HepG2 (cell line): ENCODE measurements around the gene BLMH. TPM values are rescaled to one million over a fixed set of nuclear protein-coding genes. Genes with fewer than 3 reads are reported as not detected.

ENCODE experiments used
- ATAC-seq: fragments of 200-7000 bp; cut with Tn5 transposase; 3 replicates; pipeline ENCODE4 v1.9.1; 2020; ENCODE audit warnings: mild to moderate bottlenecking, moderate library complexity
- BruUV-seq: library from RNA; stranded (reverse); fragments of 400-500 nt; replicated peaks from 2 replicates; lab custom pipeline; 2021; lab: Mats Ljungman, UMichigan
- CTCF ChIA-PET: fragments of 300-600 bp; formaldehyde crosslinking; extraction: SDS; loops from one replicate; lab custom pipeline; 2021; ENCODE audit warnings: low total read pairs, inconsistent platforms, low intra/inter-chr PET ratio; lab: Yijun Ruan, JAX
- POLR2A ChIA-PET: fragments of 350-600 bp; sonication (Branson Sonifier 250); formaldehyde crosslinking; loops from one replicate; lab custom pipeline; 2020; ENCODE audit warnings: antibody characterized with exemption, inconsistent platforms; lab: Yijun Ruan, JAX
- DNase-seq: peaks from one replicate; pipeline ENCODE4 v3.0.0-alpha.2; 2015; ENCODE audit warnings: low spot score
- FAIRE-seq: peaks from 3 replicates; lab custom pipeline; 2011; peaks lifted over from hg19 to GRCh38; lab: Jason Lieb, UNC
- H2AFZ ChIP-seq: one replicate; pipeline ENCODE4 v1.6.1; 2011; ENCODE audit warnings: low read length, inconsistent platforms
- H3K27ac ChIP-seq: fragments of 300-600 bp; 3 replicates; pipeline ENCODE4 v1.8.0; 2011; ENCODE audit warnings: mixed run types, mild to moderate bottlenecking, mixed read lengths, low read length, inconsistent platforms; ENCODE audit not compliant: insufficient read depth; ENCODE audit errors: extremely low read length
- H3K27me3 ChIP-seq, 2 experiments: fragments of 200-600 bp in 1 of 2; 2 replicates in 1 of 2; 3 replicates in 1 of 2; pipeline versions ENCODE4 v1.6.0 to v1.8.0; 2011; ENCODE audit warnings: low read length in 2 of 2, mild to moderate bottlenecking in 2 of 2, moderate library complexity in 2 of 2, inconsistent platforms in 1 of 2; ENCODE audit not compliant: insufficient read depth in 2 of 2, control insufficient read depth in 1 of 2
- H3K36me3 ChIP-seq, 2 experiments: fragments of 200-600 bp in 1 of 2; replicated peaks in 1 of 2; 2 replicates in 1 of 2; 3 replicates in 1 of 2; pipeline versions ENCODE4 v1.5.1 to v1.8.0; 2011; ENCODE audit warnings: low read length in 2 of 2, inconsistent platforms in 1 of 2; ENCODE audit not compliant: insufficient read depth in 2 of 2, control insufficient read depth in 1 of 2
- H3K4me1 ChIP-seq: 2 replicates; pipeline ENCODE4 v1.5.1; 2012; ENCODE audit warnings: low read length, inconsistent platforms; ENCODE audit not compliant: insufficient read depth
- H3K4me2 ChIP-seq: 2 replicates; pipeline ENCODE4 v1.6.0; 2011; ENCODE audit warnings: low read depth, low read length, inconsistent platforms
- H3K4me3 ChIP-seq, 3 experiments: fragments of 200-600 bp in 1 of 3; sonication (generic), shearing (Covaris generic) in 1 of 3; replicated peaks in 1 of 3; 2 replicates each; pipeline ENCODE4 v1.5.1; 2011 to 2016; ENCODE audit warnings: low read length in 3 of 3, inconsistent platforms in 2 of 3, low read depth in 2 of 3, mild to moderate bottlenecking in 2 of 3, control low read depth in 1 of 3, mixed read lengths in 1 of 3; ENCODE audit not compliant: insufficient read depth in 1 of 3
- H3K79me2 ChIP-seq: one replicate; pipeline ENCODE4 v1.6.1; 2011; ENCODE audit warnings: low read length, inconsistent platforms; ENCODE audit not compliant: insufficient read depth
- H3K9ac ChIP-seq: 2 replicates; pipeline ENCODE4 v1.6.0; 2011; ENCODE audit warnings: mild to moderate bottlenecking, low read depth, low read length, inconsistent platforms; ENCODE audit not compliant: insufficient read depth
- H3K9me3 ChIP-seq: 2 replicates; pipeline ENCODE4 v1.5.1; 2012; ENCODE audit warnings: mild to moderate bottlenecking, low read length
- H4K20me1 ChIP-seq: 2 replicates; pipeline ENCODE4 v1.6.0; 2011; ENCODE audit warnings: inconsistent platforms, mild to moderate bottlenecking, low read length, moderate library complexity; ENCODE audit not compliant: insufficient read depth
- ARNT ChIP-seq: fragments of 450-650 bp; IDR thresholded peaks from 2 replicates; pipeline ENCODE4 v1.6.1; 2017
- JARID2 ChIP-seq: sonication (generic); formaldehyde crosslinking; IDR thresholded peaks from 2 replicates; pipeline ENCODE4 v1.8.1; 2023; ENCODE audit warnings: missing genetic modification reagents, inconsistent platforms; ENCODE audit not compliant: insufficient replicate concordance
- KDM3A ChIP-seq: IDR thresholded peaks from 2 replicates; pipeline ENCODE4 v1.6.1; 2018; ENCODE audit warnings: low read depth, missing compliant biosample characterization
- LCORL ChIP-seq, 2 experiments: fragments of 450-650 bp in 1 of 2; sonication (generic) in 1 of 2; formaldehyde crosslinking in 1 of 2; IDR thresholded peaks; 2 replicates each; pipeline versions ENCODE4 v1.5.0 to v1.6.1; 2017 to 2020; ENCODE audit warnings: antibody characterized with exemption in 1 of 2, missing genetic modification reagents in 1 of 2
- NBN ChIP-seq: fragments of 450-650 bp; conservative IDR thresholded peaks from 2 replicates; pipeline ENCODE4 v1.6.1; 2017
- PHF20 ChIP-seq: sonication (generic); formaldehyde crosslinking; IDR thresholded peaks from 2 replicates; pipeline ENCODE4 v1.5.0; 2020; ENCODE audit warnings: mild to moderate bottlenecking, missing genetic modification reagents
- PRDM4 ChIP-seq: sonication (generic); formaldehyde crosslinking; IDR thresholded peaks from 2 replicates; pipeline ENCODE4 v1.9.0; 2021; ENCODE audit warnings: missing genetic modification reagents, borderline replicate concordance
- REL ChIP-seq: sonication (generic); formaldehyde crosslinking; conservative IDR thresholded peaks from 2 replicates; pipeline ENCODE4 v1.8.0; 2022; ENCODE audit warnings: mild to moderate bottlenecking, missing genetic modification reagents, moderate library complexity
- TAF15 ChIP-seq: fragments of 200-400 bp; formaldehyde crosslinking; IDR thresholded peaks from one replicate; pipeline ENCODE4 v1.6.1; 2018; ENCODE audit warnings: mild to moderate bottlenecking, low read depth, low read length; ENCODE audit not compliant: poor library complexity, severe bottlenecking
- ZNF329 ChIP-seq: sonication (generic); formaldehyde crosslinking; IDR thresholded peaks from 2 replicates; pipeline ENCODE4 v1.9.0; 2021; ENCODE audit warnings: low read depth, mild to moderate bottlenecking, missing genetic modification reagents
- ZNF615 ChIP-seq: sonication (generic); formaldehyde crosslinking; IDR thresholded peaks from 2 replicates; pipeline ENCODE4 v1.5.0; 2020; ENCODE audit warnings: mild to moderate bottlenecking, missing genetic modification reagents, borderline replicate concordance
- ZNF800 ChIP-seq: sonication (generic); formaldehyde crosslinking; IDR thresholded peaks from 2 replicates; pipeline ENCODE4 v1.4.0; 2020; ENCODE audit warnings: missing genetic modification reagents
- WGBS: methylation state at CpG from one replicate; pipeline ENCODE4 v1.1.6; 2017; ENCODE audit warnings: low lambda C conversion rate; 5-methylcytosine and 5-hydroxymethylcytosine counted together
- in situ Hi-C: cut with HindIII; loops from 2 replicates; pipeline ENCODE4 v1.10.0; 2017; ENCODE audit warnings: low pct_unique_long_range_greater_than_20kb; ENCODE audit not compliant: extremely low pct_ligation_motif_present
- intact Hi-C: fragments of 100-400 bp; cut with micrococcal nuclease; formaldehyde crosslinking; loops from one replicate; pipeline ENCODE4 v1.10.0; 2022; ENCODE audit not compliant: unreplicated experiment
- polyA plus RNA-seq, 8 experiments: library from polyadenylated mRNA; depleted of rRNA in 3 of 8; stranded (reverse) in 7 of 8; unstranded in 1 of 8; fragments of >200 nt; fragmentation: Illumina TruSeq in 4 of 8; extraction: Trizol in 4 of 8; gene quantifications; 2 replicates each; pipeline versions ENCODE4 v1.2.1 to v1.2.3, GENCODE V29; 2011 to 2016; ENCODE audit warnings: low read depth in 4 of 8, missing spikeins in 1 of 8, mixed read lengths in 1 of 8; ENCODE audit not compliant: insufficient read depth in 1 of 8
- total RNA-seq, 5 experiments: library from RNA; depleted of rRNA; stranded (reverse); fragments of >200 nt; fragmentation: Illumina TruSeq; extraction: Trizol; gene quantifications; 2 replicates each; pipeline ENCODE4 v1.2.3, GENCODE V29; 2016; ENCODE audit warnings: low read depth in 1 of 5
- TF ChIP-seq, protein P1 (sequence below): sonication (generic); formaldehyde crosslinking; conservative IDR thresholded peaks from 2 replicates; pipeline ENCODE4 v1.4.0; 2020; ENCODE audit warnings: mild to moderate bottlenecking, missing genetic modification reagents, moderate library complexity
- TF ChIP-seq, protein P2 (sequence below): sonication (generic); formaldehyde crosslinking; IDR thresholded peaks from 2 replicates; pipeline ENCODE4 v1.5.1; 2020; ENCODE audit warnings: mild to moderate bottlenecking, moderate library complexity, missing genetic modification reagents

BLMH gene
- total and polyA plus RNA-seq, 2 of the 13 experiments (the other 11 are each of a cell fraction or from before 2014, with no cell fraction given): 12.1 to 41.0 TPM

- no peak for ATAC-seq
- Histone ChIP-seq H3K4me3 (no peak overlapping the region), H3K36me3 (no peaks in the 10 kb centered on the region), H3K4me1 (no peaks in the 10 kb centered on the region), H4K20me1 (no peaks in the 10 kb centered on the region), H3K27ac (no peak overlapping the region), H3K27me3 (no peaks in the 10 kb centered on the region), H3K9me3 (peaks cover 8% of the 10 kb centered on the region; the same call in 1 of the 2 replicates), H3K79me2 (no peaks in the 10 kb centered on the region), H2AFZ (no peak overlapping the region), H3K4me2 (no peak overlapping the region), H3K9ac (no peak overlapping the region)
- no TSS peak for BruUV-seq
- intact Hi-C loops (no loop called here), in situ Hi-C loops (no loop called here)
- no peak for DNase-seq
- CTCF ChIA-PET: no interaction called here
- FAIRE-seq: no peak
- 65% methylated on average over 3 of the region's 3 CpGs for WGBS
- POLR2A ChIA-PET: no interaction called here
- TF ChIP-seq TAF15: no peak
- no peak for TF ChIP-seq PHF20 (CRISPR knock-in tag)
- TF ChIP-seq JARID2 (CRISPR knock-in tag): no peak
- no peak for TF ChIP-seq ZNF615 (CRISPR knock-in tag)
- no peak for TF ChIP-seq PRDM4 (CRISPR knock-in tag)
- TF ChIP-seq NBN: no peak
- no peak for TF ChIP-seq KDM3A
- TF ChIP-seq ZNF329 (CRISPR knock-in tag): no peak
- TF ChIP-seq, protein P1, sequence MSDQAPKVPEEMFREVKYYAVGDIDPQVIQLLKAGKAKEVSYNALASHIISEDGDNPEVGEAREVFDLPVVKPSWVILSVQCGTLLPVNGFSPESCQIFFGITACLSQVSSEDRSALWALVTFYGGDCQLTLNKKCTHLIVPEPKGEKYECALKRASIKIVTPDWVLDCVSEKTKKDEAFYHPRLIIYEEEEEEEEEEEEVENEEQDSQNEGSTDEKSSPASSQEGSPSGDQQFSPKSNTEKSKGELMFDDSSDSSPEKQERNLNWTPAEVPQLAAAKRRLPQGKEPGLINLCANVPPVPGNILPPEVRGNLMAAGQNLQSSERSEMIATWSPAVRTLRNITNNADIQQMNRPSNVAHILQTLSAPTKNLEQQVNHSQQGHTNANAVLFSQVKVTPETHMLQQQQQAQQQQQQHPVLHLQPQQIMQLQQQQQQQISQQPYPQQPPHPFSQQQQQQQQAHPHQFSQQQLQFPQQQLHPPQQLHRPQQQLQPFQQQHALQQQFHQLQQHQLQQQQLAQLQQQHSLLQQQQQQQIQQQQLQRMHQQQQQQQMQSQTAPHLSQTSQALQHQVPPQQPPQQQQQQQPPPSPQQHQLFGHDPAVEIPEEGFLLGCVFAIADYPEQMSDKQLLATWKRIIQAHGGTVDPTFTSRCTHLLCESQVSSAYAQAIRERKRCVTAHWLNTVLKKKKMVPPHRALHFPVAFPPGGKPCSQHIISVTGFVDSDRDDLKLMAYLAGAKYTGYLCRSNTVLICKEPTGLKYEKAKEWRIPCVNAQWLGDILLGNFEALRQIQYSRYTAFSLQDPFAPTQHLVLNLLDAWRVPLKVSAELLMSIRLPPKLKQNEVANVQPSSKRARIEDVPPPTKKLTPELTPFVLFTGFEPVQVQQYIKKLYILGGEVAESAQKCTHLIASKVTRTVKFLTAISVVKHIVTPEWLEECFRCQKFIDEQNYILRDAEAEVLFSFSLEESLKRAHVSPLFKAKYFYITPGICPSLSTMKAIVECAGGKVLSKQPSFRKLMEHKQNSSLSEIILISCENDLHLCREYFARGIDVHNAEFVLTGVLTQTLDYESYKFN (CRISPR knock-in tag): no peak
- TF ChIP-seq REL: no peak
- TF ChIP-seq LCORL (IDR thresholded peaks at IDR 0.05): no peak
- TF ChIP-seq LCORL (CRISPR knock-in tag; IDR thresholded peaks at IDR 0.05): no peak
- TF ChIP-seq ZNF800 (CRISPR knock-in tag): no peak
- TF ChIP-seq, protein P2, sequence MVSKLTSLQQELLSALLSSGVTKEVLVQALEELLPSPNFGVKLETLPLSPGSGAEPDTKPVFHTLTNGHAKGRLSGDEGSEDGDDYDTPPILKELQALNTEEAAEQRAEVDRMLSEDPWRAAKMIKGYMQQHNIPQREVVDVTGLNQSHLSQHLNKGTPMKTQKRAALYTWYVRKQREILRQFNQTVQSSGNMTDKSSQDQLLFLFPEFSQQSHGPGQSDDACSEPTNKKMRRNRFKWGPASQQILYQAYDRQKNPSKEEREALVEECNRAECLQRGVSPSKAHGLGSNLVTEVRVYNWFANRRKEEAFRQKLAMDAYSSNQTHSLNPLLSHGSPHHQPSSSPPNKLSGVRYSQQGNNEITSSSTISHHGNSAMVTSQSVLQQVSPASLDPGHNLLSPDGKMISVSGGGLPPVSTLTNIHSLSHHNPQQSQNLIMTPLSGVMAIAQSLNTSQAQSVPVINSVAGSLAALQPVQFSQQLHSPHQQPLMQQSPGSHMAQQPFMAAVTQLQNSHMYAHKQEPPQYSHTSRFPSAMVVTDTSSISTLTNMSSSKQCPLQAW (CRISPR knock-in tag): no peak
- no peak for TF ChIP-seq ARNT
Observed at GRCh38 chr17:30304778-30305177, 13.0 kb upstream of the BLMH start.
